ENCODE results near the gene MAN2A1. TPM values are rescaled to one million over a fixed set of nuclear protein-coding genes. Genes with fewer than 3 reads are reported as not detected.

The MAN2A1 gene
- total and polyA plus RNA-seq, 2 experiments from 2014 or later = 20.8 to 54.6 TPM

DNA sequence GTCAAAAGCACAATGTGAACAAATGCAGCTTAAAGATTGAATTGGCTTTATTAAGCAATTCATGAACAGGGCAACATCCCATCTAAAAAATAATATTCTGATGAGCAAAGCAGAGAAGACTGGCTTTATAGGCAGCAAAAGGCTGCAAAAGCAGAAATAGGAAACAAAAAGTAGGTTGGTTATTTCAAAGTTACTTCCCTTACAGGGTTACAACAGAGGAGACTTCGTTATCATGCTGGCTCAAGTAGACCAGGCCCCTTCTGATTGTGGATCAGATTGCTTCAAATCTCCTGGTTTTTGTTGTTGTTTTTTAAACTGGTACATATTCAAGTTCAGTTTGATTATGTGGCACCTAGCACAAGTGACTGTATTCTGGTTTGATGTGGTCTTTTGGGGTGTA, 73.1 kb downstream of the MAN2A1 start:
- 92 to 100% methylated on average over 1 of the region's 1 CpG for whole genome bisulfite sequencing, 2 experiments (ENCODE audit: low coverage in 1 of 2, low lambda C conversion rate in 2 of 2, missing lambda C conversion rate in 2 of 2)
- H3K9me2 ChIP-seq (ENCODE audit: insufficient read depth) = no peaks in the 10 kb centered on the region
- no peaks in the 10 kb centered on the region for H3K9me3 ChIP-seq (ENCODE audit: low read depth)
- H3K79me2 ChIP-seq (ENCODE audit: insufficient read depth) = peaks cover 48% of the 10 kb centered on the region
- TF ChIP-seq EZH2phosphoT487 (IDR thresholded peaks at IDR 0.05; ENCODE audit: insufficient read depth, low read depth) (no peak), EZH2 (IDR thresholded peaks at IDR 0.05; ENCODE audit: insufficient read depth, poor library complexity, severe bottlenecking) (no peak)
- H3K9ac ChIP-seq = no peak overlapping the region
- H3K27ac ChIP-seq = no peak overlapping the region
- H4K20me1 ChIP-seq (ENCODE audit: insufficient read depth) = no peaks in the 10 kb centered on the region
- no peaks in the 10 kb centered on the region for H3K27me3 ChIP-seq (replicated peaks; ENCODE audit: insufficient read depth)
- H3K36me3 ChIP-seq (ENCODE audit: low read depth) = peaks cover 23% of the 10 kb centered on the region; the same call in 1 of the 2 replicates
- H3K4me3 ChIP-seq = no peak overlapping the region
- H3F3A ChIP-seq (ENCODE audit: insufficient read depth) = peaks cover 6% of the 10 kb centered on the region; the same call in 1 of the 2 replicates
- no peak overlapping the region for H3K4me2 ChIP-seq (ENCODE audit: unreplicated experiment)
- H3K4me1 ChIP-seq (ENCODE audit: insufficient read depth) = peaks cover 8% of the 10 kb centered on the region; the same call in 1 of the 2 replicates
- no peak for DNase-seq
- in situ Hi-C loops (cut with MboI) = no loop called here
- no peak overlapping the region for H2AFZ ChIP-seq

DNA sequence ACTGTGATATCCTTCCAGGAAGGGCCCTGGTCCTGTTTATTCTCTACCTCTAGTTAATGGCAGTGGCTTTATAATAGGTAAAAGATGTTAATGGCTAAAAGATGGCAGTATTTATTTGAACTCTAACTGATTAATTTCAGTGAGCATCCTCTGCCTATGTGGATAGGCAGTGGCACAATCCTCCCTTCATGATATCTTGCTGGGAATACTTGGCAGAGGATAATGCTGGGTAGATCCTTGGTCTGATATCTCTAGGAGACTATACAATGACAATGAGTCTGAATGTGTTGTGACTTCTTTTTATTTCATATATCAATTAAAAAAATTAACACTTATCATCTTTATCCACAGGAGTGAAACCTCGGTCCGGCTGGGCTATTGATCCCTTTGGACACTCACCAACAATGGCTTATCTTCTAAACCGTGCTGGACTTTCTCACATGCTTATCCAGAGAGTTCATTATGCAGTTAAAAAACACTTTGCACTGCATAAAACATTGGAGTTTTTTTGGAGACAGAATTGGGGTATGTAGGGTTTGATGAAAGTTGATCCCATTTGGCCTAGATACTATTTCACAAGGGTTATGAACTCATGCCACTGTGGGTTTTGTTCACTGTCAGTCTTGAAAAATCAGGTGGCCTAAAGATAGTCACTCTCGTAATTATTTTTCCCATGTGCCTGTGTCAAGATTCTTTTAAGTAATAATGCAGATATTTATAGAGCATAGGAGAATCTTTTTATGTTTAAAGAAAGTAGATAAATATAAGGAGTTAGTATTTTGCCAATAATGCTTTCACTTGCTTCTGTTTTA, 77.7 kb downstream of the MAN2A1 start:
- no peaks in the 10 kb centered on the region for H3K9me2 ChIP-seq (ENCODE audit: insufficient read depth)
- H3K9me3 ChIP-seq (ENCODE audit: low read depth) = no peaks in the 10 kb centered on the region
- TF ChIP-seq EZH2phosphoT487 (IDR thresholded peaks at IDR 0.05; ENCODE audit: insufficient read depth, low read depth) (no peak), EZH2 (IDR thresholded peaks at IDR 0.05; ENCODE audit: insufficient read depth, poor library complexity, severe bottlenecking) (no peak)
- no peak for DNase-seq
- no peaks in the 10 kb centered on the region for H3K4me1 ChIP-seq (ENCODE audit: insufficient read depth)
- H3K27ac ChIP-seq = no peak overlapping the region
- WGBS, 2 experiments (ENCODE audit: low coverage in 1 of 2, low lambda C conversion rate in 2 of 2, missing lambda C conversion rate in 2 of 2) = 97 to 100% methylated on average over 4 of the region's 4 CpGs
- no peaks in the 10 kb centered on the region for H3K27me3 ChIP-seq (replicated peaks; ENCODE audit: insufficient read depth)
- H4K20me1 ChIP-seq (ENCODE audit: insufficient read depth) = no peaks in the 10 kb centered on the region
- H2AFZ ChIP-seq = no peak overlapping the region
- H3K9ac ChIP-seq = no peak overlapping the region
- no peaks in the 10 kb centered on the region for H3F3A ChIP-seq (ENCODE audit: insufficient read depth)
- no peak overlapping the region for H3K4me3 ChIP-seq
- H3K79me2 ChIP-seq (ENCODE audit: insufficient read depth) = peaks cover 20% of the 10 kb centered on the region; the same call in 1 of the 2 replicates
- no peak overlapping the region for H3K4me2 ChIP-seq (ENCODE audit: unreplicated experiment)
- in situ Hi-C loops (cut with MboI) = no loop called here
- peaks cover 26% of the 10 kb centered on the region; the same call in 1 of the 2 replicates for H3K36me3 ChIP-seq (ENCODE audit: low read depth)

DNA sequence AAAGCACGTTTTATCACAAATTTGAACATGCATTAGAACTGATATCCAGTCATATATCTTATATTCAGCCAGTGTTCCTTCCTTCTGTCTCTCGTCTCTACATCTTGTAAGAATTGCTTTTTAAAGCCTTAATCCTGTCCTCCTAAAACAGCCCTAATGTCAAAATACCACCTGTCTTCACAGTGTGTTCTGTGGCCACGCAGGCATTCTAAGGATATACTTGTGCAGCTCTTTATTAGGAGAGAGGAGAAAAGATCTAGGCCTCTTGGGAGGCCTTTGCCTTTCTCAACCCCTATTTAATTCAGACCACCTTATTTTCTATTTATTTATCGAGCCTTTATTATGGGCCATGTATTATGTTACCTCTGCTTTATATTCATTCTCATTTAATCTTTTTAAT, 78.3 kb downstream of the MAN2A1 start:
- Histone ChIP-seq H3K27ac (no peak overlapping the region), H3K4me3 (no peak overlapping the region), H3K27me3 (replicated peaks; ENCODE audit: insufficient read depth) (no peaks in the 10 kb centered on the region), H3K79me2 (ENCODE audit: insufficient read depth) (peaks cover 20% of the 10 kb centered on the region; the same call in 1 of the 2 replicates), H4K20me1 (ENCODE audit: insufficient read depth) (no peaks in the 10 kb centered on the region), H3K4me1 (ENCODE audit: insufficient read depth) (no peaks in the 10 kb centered on the region), H2AFZ (no peak overlapping the region), H3F3A (ENCODE audit: insufficient read depth) (no peaks in the 10 kb centered on the region), H3K4me2 (ENCODE audit: unreplicated experiment) (no peak overlapping the region), H3K9me3 (ENCODE audit: low read depth) (no peaks in the 10 kb centered on the region), H3K9ac (no peak overlapping the region), H3K9me2 (ENCODE audit: insufficient read depth) (no peaks in the 10 kb centered on the region), H3K36me3 (ENCODE audit: low read depth) (peaks cover 20% of the 10 kb centered on the region; the same call in 1 of the 2 replicates)
- no peak for TF ChIP-seq EZH2 (IDR thresholded peaks at IDR 0.05; ENCODE audit: insufficient read depth, poor library complexity, severe bottlenecking)
- no peak for TF ChIP-seq EZH2phosphoT487 (IDR thresholded peaks at IDR 0.05; ENCODE audit: insufficient read depth, low read depth)
- in situ Hi-C loops (cut with MboI) = no loop called here
- DNase-seq = no peak
- WGBS, 2 experiments (ENCODE audit: low coverage in 1 of 2, low lambda C conversion rate in 2 of 2, missing lambda C conversion rate in 2 of 2) = 96 to 97% methylated on average over 4 of the region's 4 CpGs

DNA sequence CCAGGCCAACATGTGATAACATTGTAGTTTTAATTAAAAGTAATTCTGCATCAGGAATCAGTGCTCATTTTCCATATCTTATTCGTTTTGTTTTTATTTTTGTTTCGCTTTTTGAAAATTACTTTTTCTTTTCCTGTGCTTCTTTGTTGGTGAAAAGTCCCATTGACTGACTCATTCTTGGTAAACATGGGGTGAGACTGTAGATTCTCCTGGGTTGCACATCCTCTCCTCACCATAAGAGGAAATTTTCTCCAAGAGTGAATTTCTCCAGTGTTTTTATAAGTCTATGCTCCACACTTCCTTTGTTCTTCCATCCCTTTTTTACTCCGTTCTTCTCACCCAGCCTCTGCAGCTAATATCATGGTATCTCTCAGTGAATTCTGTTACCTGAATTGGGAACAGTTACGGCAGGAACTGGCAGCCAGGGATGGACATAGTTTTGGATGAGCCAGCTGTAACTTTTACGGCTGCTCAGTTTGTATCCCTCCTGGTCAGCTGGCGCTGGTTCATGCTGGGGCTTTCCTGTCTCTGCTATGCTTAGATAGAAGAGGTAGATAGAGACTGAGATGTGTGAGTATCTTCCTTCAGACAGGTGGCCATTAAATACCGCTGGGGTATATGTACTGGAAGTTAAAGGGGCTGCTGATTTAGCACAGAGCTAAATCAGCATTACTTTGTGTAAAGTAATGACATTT, 80.0 kb downstream of the MAN2A1 start:
- no peaks in the 10 kb centered on the region for H3F3A ChIP-seq (ENCODE audit: insufficient read depth)
- DNase-seq = no peak
- H3K27ac ChIP-seq = no peak overlapping the region
- 99% methylated on average over 7 of the region's 7 CpGs for WGBS, 2 experiments (ENCODE audit: low coverage in 1 of 2, low lambda C conversion rate in 2 of 2, missing lambda C conversion rate in 2 of 2)
- in situ Hi-C loops (cut with MboI) = no loop called here
- H3K9me2 ChIP-seq (ENCODE audit: insufficient read depth) = no peaks in the 10 kb centered on the region
- H3K9me3 ChIP-seq (ENCODE audit: low read depth) = no peaks in the 10 kb centered on the region
- no peak overlapping the region for H2AFZ ChIP-seq
- no peaks in the 10 kb centered on the region for H4K20me1 ChIP-seq (ENCODE audit: insufficient read depth)
- H3K4me3 ChIP-seq = no peak overlapping the region
- H3K36me3 ChIP-seq (ENCODE audit: low read depth) = peaks cover 19% of the 10 kb centered on the region; the same call in 1 of the 2 replicates
- H3K27me3 ChIP-seq (replicated peaks; ENCODE audit: insufficient read depth) = no peaks in the 10 kb centered on the region
- TF ChIP-seq EZH2phosphoT487 (IDR thresholded peaks at IDR 0.05; ENCODE audit: insufficient read depth, low read depth) = no peak
- TF ChIP-seq EZH2 (IDR thresholded peaks at IDR 0.05; ENCODE audit: insufficient read depth, poor library complexity, severe bottlenecking) = no peak
- peaks cover 12% of the 10 kb centered on the region; the same call in 1 of the 2 replicates for H3K79me2 ChIP-seq (ENCODE audit: insufficient read depth)
- no peak overlapping the region for H3K9ac ChIP-seq
- H3K4me1 ChIP-seq (ENCODE audit: insufficient read depth) = no peaks in the 10 kb centered on the region
- no peak overlapping the region for H3K4me2 ChIP-seq (ENCODE audit: unreplicated experiment)
